HepG2 (cell line): ENCODE data around the gene RBM12. TPM values are rescaled to one million over a fixed set of nuclear protein-coding genes. Genes with fewer than 3 reads are reported as not detected.

Source experiments
- EHMT2 ChIP-seq: fragments of 200-600 bp; sonication (generic); IDR thresholded peaks from 2 replicates; pipeline ENCODE4 v1.7.0; 2017; ENCODE audit warnings: antibody characterized with exemption, low read depth, low read length, borderline replicate concordance
- ELK4 ChIP-seq: sonication (generic); formaldehyde crosslinking; IDR thresholded peaks from 2 replicates; pipeline ENCODE4 v1.9.0; 2021; ENCODE audit warnings: missing genetic modification reagents, borderline replicate concordance
- ETS1 ChIP-seq: sonication (generic); formaldehyde crosslinking; IDR thresholded peaks from 2 replicates; pipeline ENCODE4 v1.4.0; 2020; ENCODE audit warnings: missing genetic modification reagents
- ETV5 ChIP-seq: IDR thresholded peaks from 2 replicates; pipeline ENCODE4 v1.6.1; 2018; ENCODE audit warnings: missing biosample characterization, missing genetic modification reagents, inconsistent platforms, borderline replicate concordance
- GATAD1 ChIP-seq: IDR thresholded peaks from 2 replicates; pipeline ENCODE4 v1.6.1; 2016; ENCODE audit warnings: missing genetic modification reagents, missing compliant biosample characterization
- KDM3A ChIP-seq: IDR thresholded peaks from 2 replicates; pipeline ENCODE4 v1.6.1; 2018; ENCODE audit warnings: low read depth, missing compliant biosample characterization
- KLF15 ChIP-seq: sonication (generic); formaldehyde crosslinking; IDR thresholded peaks from 2 replicates; pipeline ENCODE4 v1.8.1; 2023; ENCODE audit warnings: borderline replicate concordance, mild to moderate bottlenecking, inconsistent platforms, missing genetic modification reagents, mixed read lengths
- MIXL1 ChIP-seq: IDR thresholded peaks from 2 replicates; pipeline ENCODE4 v1.6.1; 2016
- MNT ChIP-seq: fragments of 450-650 bp; IDR thresholded peaks from 2 replicates; pipeline ENCODE4 v1.6.1; 2016
- MTA1 ChIP-seq: sonication (generic); formaldehyde crosslinking; IDR thresholded peaks from 2 replicates; pipeline ENCODE4 v1.4.0; 2020; ENCODE audit warnings: missing genetic modification reagents, mild to moderate bottlenecking, borderline replicate concordance
- MTA3 ChIP-seq: sonication (generic); formaldehyde crosslinking; IDR thresholded peaks from 2 replicates; pipeline ENCODE4 v1.4.0; 2020; ENCODE audit warnings: missing genetic modification reagents
- NCOA1 ChIP-seq: sonication (generic); formaldehyde crosslinking; IDR thresholded peaks from 2 replicates; pipeline ENCODE4 v1.9.0; 2021; ENCODE audit warnings: missing genetic modification reagents
- NR2F6 ChIP-seq, 2 experiments: IDR thresholded peaks; 2 replicates each; pipeline ENCODE4 v1.6.1; 2016; ENCODE audit warnings: antibody characterized with exemption in 1 of 2, mild to moderate bottlenecking in 1 of 2
- REXO4 ChIP-seq: sonication (generic); formaldehyde crosslinking; IDR thresholded peaks from 2 replicates; pipeline ENCODE4 v1.8.0; 2022; ENCODE audit warnings: missing genetic modification reagents, mild to moderate bottlenecking, borderline replicate concordance
- SP1 ChIP-seq, 2 experiments: fragments of 450-650 bp in 1 of 2; sonication (generic) in 1 of 2; formaldehyde crosslinking in 1 of 2; IDR thresholded peaks; 2 replicates each; pipeline versions ENCODE4 v1.4.0 to v1.6.1; 2016 to 2020; ENCODE audit warnings: missing genetic modification reagents in 1 of 2
- TBX3 ChIP-seq: fragments of 450-650 bp; IDR thresholded peaks from 2 replicates; pipeline ENCODE4 v1.6.1; 2017; ENCODE audit warnings: antibody characterized with exemption, mild to moderate bottlenecking, inconsistent platforms, borderline replicate concordance
- WIZ ChIP-seq: sonication (generic); formaldehyde crosslinking; IDR thresholded peaks from 2 replicates; pipeline ENCODE4 v1.5.1; 2020; ENCODE audit warnings: mild to moderate bottlenecking, missing genetic modification reagents
- ZBTB10 ChIP-seq: sonication (generic); formaldehyde crosslinking; IDR thresholded peaks from 2 replicates; pipeline ENCODE4 v1.4.0; 2020; ENCODE audit warnings: missing genetic modification reagents, borderline replicate concordance
- ZFP82 ChIP-seq: sonication (generic); formaldehyde crosslinking; IDR thresholded peaks from 2 replicates; pipeline ENCODE4 v1.5.1; 2020; ENCODE audit warnings: mild to moderate bottlenecking, missing genetic modification reagents, borderline replicate concordance
- ZKSCAN5 ChIP-seq: sonication (generic); formaldehyde crosslinking; IDR thresholded peaks from 2 replicates; pipeline ENCODE4 v1.5.1; 2020; ENCODE audit warnings: mild to moderate bottlenecking, missing genetic modification reagents
- ZKSCAN8 ChIP-seq: IDR thresholded peaks from 2 replicates; pipeline ENCODE4 v1.6.1; 2016; ENCODE audit warnings: borderline replicate concordance, missing genetic modification reagents, missing compliant biosample characterization
- ZNF160 ChIP-seq: sonication (generic); formaldehyde crosslinking; IDR thresholded peaks from 2 replicates; pipeline ENCODE4 v1.8.0; 2022; ENCODE audit warnings: mild to moderate bottlenecking, inconsistent platforms, missing genetic modification reagents
- ZNF550 ChIP-seq: sonication (generic); formaldehyde crosslinking; IDR thresholded peaks from 2 replicates; pipeline ENCODE4 v1.4.0; 2020; ENCODE audit warnings: mild to moderate bottlenecking, missing genetic modification reagents, borderline replicate concordance
- polyA plus RNA-seq, 8 experiments: library from polyadenylated mRNA; depleted of rRNA in 3 of 8; stranded (reverse) in 7 of 8; unstranded in 1 of 8; fragments of >200 nt; fragmentation: Illumina TruSeq in 4 of 8; extraction: Trizol in 4 of 8; gene quantifications; 2 replicates each; pipeline versions ENCODE4 v1.2.1 to v1.2.3, GENCODE V29; 2011 to 2016; ENCODE audit warnings: low read depth in 4 of 8, missing spikeins in 1 of 8, mixed read lengths in 1 of 8; ENCODE audit not compliant: insufficient read depth in 1 of 8
- total RNA-seq, 5 experiments: library from RNA; depleted of rRNA; stranded (reverse); fragments of >200 nt; fragmentation: Illumina TruSeq; extraction: Trizol; gene quantifications; 2 replicates each; pipeline ENCODE4 v1.2.3, GENCODE V29; 2016; ENCODE audit warnings: low read depth in 1 of 5

RBM12 gene
- total and polyA plus RNA-seq, 2 of the 13 experiments (the other 11 are each of a cell fraction or from before 2014, with no cell fraction given) = 97.9 to 104 TPM

- TF ChIP-seq ZBTB10 (CRISPR knock-in tag) = no peak
- no peak for TF ChIP-seq WIZ
- no peak for TF ChIP-seq TBX3
- peak; percentile 48; the same call in 1 of the 2 replicates for TF ChIP-seq MTA1 (CRISPR knock-in tag)
- no peak for TF ChIP-seq MIXL1
- no peak for TF ChIP-seq ZFP82 (CRISPR knock-in tag)
- TF ChIP-seq ZNF160 = no peak
- TF ChIP-seq ZKSCAN5 = no peak
- peak; percentile 72; the same call in 1 of the 2 replicates for TF ChIP-seq ELK4 (CRISPR knock-in tag)
- TF ChIP-seq GATAD1 (CRISPR knock-in tag) = no peak
- no peak for TF ChIP-seq MNT
- TF ChIP-seq ZNF550 = no peak
- TF ChIP-seq ZKSCAN8 (CRISPR knock-in tag) = no peak
- TF ChIP-seq ETV5 = no peak
- TF ChIP-seq SP1 (IDR thresholded peaks at IDR 0.05) = no peak
- TF ChIP-seq SP1 (CRISPR knock-in tag; IDR thresholded peaks at IDR 0.05) = no peak
- TF ChIP-seq KLF15 (CRISPR knock-in tag) = no peak
- TF ChIP-seq NR2F6 (IDR thresholded peaks at IDR 0.05) = no peak
- TF ChIP-seq NR2F6 (CRISPR knock-in tag; IDR thresholded peaks at IDR 0.05) = 0 out of 2 replicates have a peak, but pooled peaks have one; percentile 24
- no peak for TF ChIP-seq NCOA1 (CRISPR knock-in tag)
- TF ChIP-seq KDM3A (CRISPR knock-in tag) = no peak
- 0 out of 2 replicates have a peak, but pooled peaks have one; percentile 76 for TF ChIP-seq ETS1 (CRISPR knock-in tag)
- TF ChIP-seq MTA3 (CRISPR knock-in tag) = no peak
- no peak for TF ChIP-seq EHMT2
- TF ChIP-seq REXO4 (CRISPR knock-in tag) = peak; percentile 72; the same call in 1 of the 2 replicates
These were observed 63.4 kb downstream of the RBM12 start (continued) for GRCh38 chr20:35600993-35601973.
